ENCODE results near the gene GPRC6A.

The GPRC6A gene

GRCh38 chr6:116828983-116829382 is at the start of gene GPRC6A:
TSS of gene GPRC6A (minus strand) at chr6:116829083. CDS start at chr6:116829013, 70 bp downstream.
- no peak within 1 kb of the TSS for H3K9ac ChIP-seq (ENCODE audit: low read length in 2 of 2)
- H3K36me3 ChIP-seq (ENCODE audit: control insufficient read depth in 2 of 2, insufficient read depth in 2 of 2, low read length in 2 of 2), result no peaks in the 10 kb centered on the region
- H3K27ac ChIP-seq (ENCODE audit: low read length), result no peak within 1 kb of the TSS
- H3K9me3 ChIP-seq (ENCODE audit: control insufficient read depth in 2 of 2, low read length in 2 of 2), result no peaks in the 10 kb centered on the region
- no peaks in the 10 kb centered on the region for H3K27me3 ChIP-seq (ENCODE audit: control insufficient read depth in 1 of 2, insufficient read depth in 2 of 2, low read length in 2 of 2)
- no peak within 1 kb of the TSS for H3K4me3 ChIP-seq (ENCODE audit: low read length in 2 of 2)
- no peaks in the 10 kb centered on the region for H3K4me1 ChIP-seq (ENCODE audit: control insufficient read depth, insufficient read depth, low read length)

DNA sequence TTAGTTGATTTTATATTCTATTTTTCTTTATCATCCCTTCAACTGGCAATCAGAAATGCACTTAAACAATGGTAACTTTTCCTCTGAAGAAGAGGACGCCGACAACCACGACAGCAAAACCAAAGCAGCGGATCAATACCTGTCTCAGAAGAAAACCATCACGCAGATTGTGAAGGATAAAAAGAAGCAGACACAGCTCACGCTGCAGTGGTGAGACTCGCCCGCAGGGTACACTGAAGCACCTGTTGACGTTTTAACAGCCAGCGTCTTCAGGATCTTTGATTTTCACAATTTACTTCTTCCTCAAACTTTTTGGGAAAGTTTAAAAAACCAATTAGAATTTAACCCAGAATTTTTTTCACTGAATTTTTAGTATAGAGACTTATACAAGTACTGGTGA is 48.9 kb upstream of the GPRC6A start:
- Histone ChIP-seq H3K9ac (ENCODE audit: low read length in 2 of 2) (no peak overlapping the region), H3K27me3 (ENCODE audit: control insufficient read depth in 1 of 2, insufficient read depth in 2 of 2, low read length in 2 of 2) (peaks cover 24 to 32% of the 10 kb centered on the region in 2 donors), H3K9me3 (ENCODE audit: control insufficient read depth in 2 of 2, low read length in 2 of 2) (no peaks in the 10 kb centered on the region), H3K4me3 (ENCODE audit: low read length in 2 of 2) (no peak overlapping the region), H3K4me1 (ENCODE audit: control insufficient read depth, insufficient read depth, low read length) (peaks cover 5% of the 10 kb centered on the region), H3K27ac (ENCODE audit: low read length) (no peak overlapping the region), H3K36me3 (ENCODE audit: control insufficient read depth in 2 of 2, insufficient read depth in 2 of 2, low read length in 2 of 2) (no peaks in the 10 kb centered on the region)

- no peak within 1 kb of the TSS for H3K27ac ChIP-seq (ENCODE audit: low read length)
- no peak within 1 kb of the TSS for H3K9ac ChIP-seq (ENCODE audit: low read length in 2 of 2)
- no peaks in the 10 kb centered on the region for H3K36me3 ChIP-seq (ENCODE audit: control insufficient read depth in 2 of 2, insufficient read depth in 2 of 2, low read length in 2 of 2)
- H3K4me1 ChIP-seq (ENCODE audit: control insufficient read depth, insufficient read depth, low read length), result peaks cover 5% of the 10 kb centered on the region
- peaks cover 24 to 32% of the 10 kb centered on the region in 2 donors for H3K27me3 ChIP-seq (ENCODE audit: control insufficient read depth in 1 of 2, insufficient read depth in 2 of 2, low read length in 2 of 2)
- H3K9me3 ChIP-seq (ENCODE audit: control insufficient read depth in 2 of 2, low read length in 2 of 2), result no peaks in the 10 kb centered on the region
- peak within 1 kb of the TSS; percentile 31 to 47 for H3K4me3 ChIP-seq (ENCODE audit: low read length in 2 of 2)
These were observed 48.0 kb upstream of the GPRC6A start, which contains the start of gene RFX6 for GRCh38 chr6:116876635-116877611. TSS of gene RFX6 (plus strand) at chr6:116877242. CDS start at chr6:116877276, 34 bp downstream.

GRCh38 chr6:116876107-116876506 is 47.2 kb upstream of the GPRC6A start:
- Histone ChIP-seq H3K9me3 (ENCODE audit: control insufficient read depth in 2 of 2, low read length in 2 of 2) (no peaks in the 10 kb centered on the region), H3K36me3 (ENCODE audit: control insufficient read depth in 2 of 2, insufficient read depth in 2 of 2, low read length in 2 of 2) (no peaks in the 10 kb centered on the region), H3K4me3 (ENCODE audit: low read length in 2 of 2) (peak overlapping the region in 1 of 2 donors; percentile 31), H3K4me1 (ENCODE audit: control insufficient read depth, insufficient read depth, low read length) (peaks cover 5% of the 10 kb centered on the region), H3K27me3 (ENCODE audit: control insufficient read depth in 1 of 2, insufficient read depth in 2 of 2, low read length in 2 of 2) (peaks cover 24 to 32% of the 10 kb centered on the region in 2 donors), H3K27ac (ENCODE audit: low read length) (no peak overlapping the region), H3K9ac (ENCODE audit: low read length in 2 of 2) (no peak overlapping the region)

- Histone ChIP-seq H3K27me3 (ENCODE audit: control insufficient read depth in 1 of 2, insufficient read depth in 2 of 2, low read length in 2 of 2) (peaks cover 22 to 29% of the 10 kb centered on the region in 2 donors), H3K4me1 (ENCODE audit: control insufficient read depth, insufficient read depth, low read length) (peaks cover 5% of the 10 kb centered on the region), H3K27ac (ENCODE audit: low read length) (no peak overlapping the region), H3K9me3 (ENCODE audit: control insufficient read depth in 2 of 2, low read length in 2 of 2) (no peaks in the 10 kb centered on the region), H3K4me3 (ENCODE audit: low read length in 2 of 2) (no peak overlapping the region), H3K9ac (ENCODE audit: low read length in 2 of 2) (no peak overlapping the region), H3K36me3 (ENCODE audit: control insufficient read depth in 2 of 2, insufficient read depth in 2 of 2, low read length in 2 of 2) (no peaks in the 10 kb centered on the region)
These were observed 43.9 kb upstream of the GPRC6A start for GRCh38 chr6:116872771-116873170.

- Histone ChIP-seq H3K4me1 (ENCODE audit: control insufficient read depth, insufficient read depth, low read length) (no peaks in the 10 kb centered on the region), H3K27me3 (ENCODE audit: control insufficient read depth in 1 of 2, insufficient read depth in 2 of 2, low read length in 2 of 2) (no peaks in the 10 kb centered on the region), H3K4me3 (ENCODE audit: low read length in 2 of 2) (no peak overlapping the region), H3K36me3 (ENCODE audit: control insufficient read depth in 2 of 2, insufficient read depth in 2 of 2, low read length in 2 of 2) (no peaks in the 10 kb centered on the region), H3K27ac (ENCODE audit: low read length) (no peak overlapping the region), H3K9me3 (ENCODE audit: control insufficient read depth in 2 of 2, low read length in 2 of 2) (no peaks in the 10 kb centered on the region), H3K9ac (ENCODE audit: low read length in 2 of 2) (no peak overlapping the region)
These were observed 37.5 kb upstream of the GPRC6A start for GRCh38 chr6:116866281-116866871.

DNA sequence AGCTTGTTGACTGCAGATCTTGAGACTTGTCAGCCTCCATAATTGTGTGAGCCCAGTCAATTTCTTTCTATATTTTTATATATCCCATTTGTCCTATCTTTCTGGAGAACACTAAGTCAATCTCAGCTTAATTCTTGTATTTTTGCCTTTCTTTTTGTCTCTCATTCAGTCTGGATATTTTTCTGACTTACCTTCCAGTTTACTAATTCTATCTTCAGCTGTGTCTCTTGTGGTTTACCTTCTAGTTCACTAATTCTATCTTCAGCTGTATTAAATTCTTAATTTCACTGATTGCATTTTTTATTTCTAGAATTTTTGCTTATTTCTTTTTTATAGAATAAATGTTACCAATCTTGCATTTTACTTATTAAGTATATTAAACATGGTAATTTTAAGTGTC is 30.4 kb upstream of the GPRC6A start:
- H3K36me3 ChIP-seq (ENCODE audit: control insufficient read depth in 2 of 2, insufficient read depth in 2 of 2, low read length in 2 of 2), result no peaks in the 10 kb centered on the region
- no peak overlapping the region for H3K27ac ChIP-seq (ENCODE audit: low read length)
- H3K4me1 ChIP-seq (ENCODE audit: control insufficient read depth, insufficient read depth, low read length), result no peaks in the 10 kb centered on the region
- no peaks in the 10 kb centered on the region for H3K27me3 ChIP-seq (ENCODE audit: control insufficient read depth in 1 of 2, insufficient read depth in 2 of 2, low read length in 2 of 2)
- H3K9ac ChIP-seq (ENCODE audit: low read length in 2 of 2), result no peak overlapping the region
- no peak overlapping the region for H3K4me3 ChIP-seq (ENCODE audit: low read length in 2 of 2)
- peaks cover 0 to 3% of the 10 kb centered on the region in 2 donors for H3K9me3 ChIP-seq (ENCODE audit: control insufficient read depth in 2 of 2, low read length in 2 of 2)

- Histone ChIP-seq H3K4me1 (ENCODE audit: control insufficient read depth, insufficient read depth, low read length) (no peaks in the 10 kb centered on the region), H3K4me3 (ENCODE audit: low read length in 2 of 2) (no peak overlapping the region), H3K27me3 (ENCODE audit: control insufficient read depth in 1 of 2, insufficient read depth in 2 of 2, low read length in 2 of 2) (no peaks in the 10 kb centered on the region), H3K9ac (ENCODE audit: low read length in 2 of 2) (no peak overlapping the region), H3K36me3 (ENCODE audit: control insufficient read depth in 2 of 2, insufficient read depth in 2 of 2, low read length in 2 of 2) (no peaks in the 10 kb centered on the region), H3K9me3 (ENCODE audit: control insufficient read depth in 2 of 2, low read length in 2 of 2) (peaks cover 0 to 3% of the 10 kb centered on the region in 2 donors), H3K27ac (ENCODE audit: low read length) (no peak overlapping the region)
These were observed 29.2 kb upstream of the GPRC6A start for GRCh38 chr6:116858060-116858459.

DNA sequence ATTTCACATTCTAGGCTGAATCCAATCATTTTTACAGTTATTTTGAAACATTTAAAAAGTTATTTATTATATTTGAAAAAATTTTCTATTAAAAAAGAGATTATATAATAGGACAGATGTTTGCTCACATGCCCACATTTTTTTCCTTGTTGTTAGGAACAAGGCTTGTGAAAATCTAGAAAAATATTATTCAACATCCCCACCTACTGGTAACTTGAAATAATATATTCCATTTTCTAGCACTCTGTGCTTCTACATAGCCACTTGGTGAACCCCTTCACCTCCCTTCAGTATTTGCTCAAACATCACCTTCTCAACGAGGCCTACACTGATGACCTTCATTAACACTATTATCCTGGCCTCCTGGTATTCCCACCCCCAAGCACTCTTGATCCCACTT is 18.3 kb upstream of the GPRC6A start:
- Histone ChIP-seq H3K9ac (ENCODE audit: low read length in 2 of 2) (no peak overlapping the region), H3K4me3 (ENCODE audit: low read length in 2 of 2) (no peak overlapping the region), H3K27ac (ENCODE audit: low read length) (no peak overlapping the region), H3K9me3 (ENCODE audit: control insufficient read depth in 2 of 2, low read length in 2 of 2) (no peaks in the 10 kb centered on the region), H3K36me3 (ENCODE audit: control insufficient read depth in 2 of 2, insufficient read depth in 2 of 2, low read length in 2 of 2) (no peaks in the 10 kb centered on the region), H3K4me1 (ENCODE audit: control insufficient read depth, insufficient read depth, low read length) (no peaks in the 10 kb centered on the region), H3K27me3 (ENCODE audit: control insufficient read depth in 1 of 2, insufficient read depth in 2 of 2, low read length in 2 of 2) (no peaks in the 10 kb centered on the region)

DNA sequence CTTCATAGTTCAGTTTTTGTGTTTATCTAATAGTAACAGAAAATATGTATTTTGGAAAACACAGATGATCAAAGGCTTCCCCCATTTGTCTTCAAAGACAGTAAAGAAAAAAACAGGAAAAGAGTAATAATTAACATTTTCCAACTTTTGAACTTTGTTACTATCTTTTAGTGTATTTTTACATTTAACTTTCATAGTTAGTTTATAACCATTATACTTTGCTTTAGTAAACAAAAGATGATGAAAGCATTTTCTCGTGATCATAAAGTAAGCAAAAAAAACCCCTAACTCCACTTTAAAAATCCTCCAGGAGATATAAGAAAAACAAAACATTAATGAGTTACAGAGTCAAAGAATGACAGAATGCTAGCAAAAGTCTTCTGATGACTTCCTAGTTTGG is 13.6 kb upstream of the GPRC6A start:
- Histone ChIP-seq H3K27me3 (ENCODE audit: control insufficient read depth in 1 of 2, insufficient read depth in 2 of 2, low read length in 2 of 2) (no peaks in the 10 kb centered on the region), H3K9ac (ENCODE audit: low read length in 2 of 2) (no peak overlapping the region), H3K9me3 (ENCODE audit: control insufficient read depth in 2 of 2, low read length in 2 of 2) (no peaks in the 10 kb centered on the region), H3K36me3 (ENCODE audit: control insufficient read depth in 2 of 2, insufficient read depth in 2 of 2, low read length in 2 of 2) (no peaks in the 10 kb centered on the region), H3K4me1 (ENCODE audit: control insufficient read depth, insufficient read depth, low read length) (no peaks in the 10 kb centered on the region), H3K4me3 (ENCODE audit: low read length in 2 of 2) (no peak overlapping the region), H3K27ac (ENCODE audit: low read length) (no peak overlapping the region)

DNA sequence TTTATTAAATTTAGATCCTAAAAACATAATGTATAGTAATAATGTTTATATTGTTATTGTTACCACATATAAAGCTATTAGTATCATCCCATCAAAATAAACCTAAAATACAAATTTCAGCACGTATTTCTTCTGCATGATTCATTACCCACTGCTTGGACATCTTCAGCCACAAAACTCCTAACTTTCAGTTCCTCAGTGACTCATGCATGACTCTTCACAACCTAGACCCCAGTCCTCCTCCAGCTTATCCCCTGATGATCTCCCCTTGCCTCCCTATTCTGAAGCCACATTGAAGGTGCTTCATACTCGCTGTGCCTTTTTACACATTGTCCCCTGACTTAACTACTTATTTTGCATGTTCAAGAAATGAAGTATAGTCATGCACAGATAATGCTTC is 11.2 kb upstream of the GPRC6A start:
- H3K9me3 ChIP-seq (ENCODE audit: control insufficient read depth in 2 of 2, low read length in 2 of 2), result no peaks in the 10 kb centered on the region
- H3K36me3 ChIP-seq (ENCODE audit: control insufficient read depth in 2 of 2, insufficient read depth in 2 of 2, low read length in 2 of 2), result no peaks in the 10 kb centered on the region
- no peak overlapping the region for H3K4me3 ChIP-seq (ENCODE audit: low read length in 2 of 2)
- H3K9ac ChIP-seq (ENCODE audit: low read length in 2 of 2), result no peak overlapping the region
- no peaks in the 10 kb centered on the region for H3K27me3 ChIP-seq (ENCODE audit: control insufficient read depth in 1 of 2, insufficient read depth in 2 of 2, low read length in 2 of 2)
- H3K4me1 ChIP-seq (ENCODE audit: control insufficient read depth, insufficient read depth, low read length), result no peaks in the 10 kb centered on the region
- H3K27ac ChIP-seq (ENCODE audit: low read length), result no peak overlapping the region

Data from stomach smooth muscle (tissue), 2 donors.